ENCODE results near the gene RNF151. TPM values are rescaled to one million over a fixed set of nuclear protein-coding genes. Genes with fewer than 3 reads are reported as not detected.

The RNF151 gene
- polyA plus RNA-seq, 1 donor from 2014 or later = not detected

- no peaks in the 10 kb centered on the region for H3K9me3 ChIP-seq (ENCODE audit: low read length)
- H3K27me3 ChIP-seq (ENCODE audit: insufficient read depth, low read depth, low read length) = no peaks in the 10 kb centered on the region
- H3K79me2 ChIP-seq (replicated peaks; ENCODE audit: insufficient read depth, low read length) = peaks cover 18% of the 10 kb centered on the region
- no peak overlapping the region for H2AFZ ChIP-seq (ENCODE audit: low read depth, low read length)
- no peaks in the 10 kb centered on the region for H3F3A ChIP-seq (ENCODE audit: insufficient read depth, low read length, poor library complexity, severe bottlenecking)
- H3K27ac ChIP-seq (ENCODE audit: low read length) = no peak overlapping the region
- no peak for TF ChIP-seq EZH2 (IDR thresholded peaks at IDR 0.05; ENCODE audit: borderline replicate concordance, insufficient read depth, low read length, poor library complexity, severe bottlenecking)
- no peak for TF ChIP-seq CTCF (IDR thresholded peaks at IDR 0.05; ENCODE audit: poor library complexity, severe bottlenecking)
- no peak for TF ChIP-seq TAF1 (IDR thresholded peaks at IDR 0.05; ENCODE audit: low read depth)
- TF ChIP-seq SMC3 (conservative IDR thresholded peaks at IDR 0.05; ENCODE audit: poor library complexity) = no peak
- TF ChIP-seq POLR2AphosphoS5 (IDR thresholded peaks at IDR 0.05) = no peak
- no peak for TF ChIP-seq MXI1 (conservative IDR thresholded peaks at IDR 0.05; ENCODE audit: poor library complexity, severe bottlenecking)
- no peak for TF ChIP-seq EP300 (conservative IDR thresholded peaks at IDR 0.05; ENCODE audit: poor library complexity, severe bottlenecking)
- no peak for TF ChIP-seq RAD21 (conservative IDR thresholded peaks at IDR 0.05)
- TF ChIP-seq, protein P1, sequence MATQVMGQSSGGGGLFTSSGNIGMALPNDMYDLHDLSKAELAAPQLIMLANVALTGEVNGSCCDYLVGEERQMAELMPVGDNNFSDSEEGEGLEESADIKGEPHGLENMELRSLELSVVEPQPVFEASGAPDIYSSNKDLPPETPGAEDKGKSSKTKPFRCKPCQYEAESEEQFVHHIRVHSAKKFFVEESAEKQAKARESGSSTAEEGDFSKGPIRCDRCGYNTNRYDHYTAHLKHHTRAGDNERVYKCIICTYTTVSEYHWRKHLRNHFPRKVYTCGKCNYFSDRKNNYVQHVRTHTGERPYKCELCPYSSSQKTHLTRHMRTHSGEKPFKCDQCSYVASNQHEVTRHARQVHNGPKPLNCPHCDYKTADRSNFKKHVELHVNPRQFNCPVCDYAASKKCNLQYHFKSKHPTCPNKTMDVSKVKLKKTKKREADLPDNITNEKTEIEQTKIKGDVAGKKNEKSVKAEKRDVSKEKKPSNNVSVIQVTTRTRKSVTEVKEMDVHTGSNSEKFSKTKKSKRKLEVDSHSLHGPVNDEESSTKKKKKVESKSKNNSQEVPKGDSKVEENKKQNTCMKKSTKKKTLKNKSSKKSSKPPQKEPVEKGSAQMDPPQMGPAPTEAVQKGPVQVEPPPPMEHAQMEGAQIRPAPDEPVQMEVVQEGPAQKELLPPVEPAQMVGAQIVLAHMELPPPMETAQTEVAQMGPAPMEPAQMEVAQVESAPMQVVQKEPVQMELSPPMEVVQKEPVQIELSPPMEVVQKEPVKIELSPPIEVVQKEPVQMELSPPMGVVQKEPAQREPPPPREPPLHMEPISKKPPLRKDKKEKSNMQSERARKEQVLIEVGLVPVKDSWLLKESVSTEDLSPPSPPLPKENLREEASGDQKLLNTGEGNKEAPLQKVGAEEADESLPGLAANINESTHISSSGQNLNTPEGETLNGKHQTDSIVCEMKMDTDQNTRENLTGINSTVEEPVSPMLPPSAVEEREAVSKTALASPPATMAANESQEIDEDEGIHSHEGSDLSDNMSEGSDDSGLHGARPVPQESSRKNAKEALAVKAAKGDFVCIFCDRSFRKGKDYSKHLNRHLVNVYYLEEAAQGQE (IDR thresholded peaks at IDR 0.05; ENCODE audit: borderline replicate concordance) = no peak
- H3K9me2 ChIP-seq (ENCODE audit: insufficient read depth, low read length) = no peaks in the 10 kb centered on the region
- H3K36me3 ChIP-seq (ENCODE audit: insufficient read depth, low read length) = no peaks in the 10 kb centered on the region
- no peak overlapping the region for H3K4me2 ChIP-seq (ENCODE audit: low read length)
- H3K9ac ChIP-seq (ENCODE audit: low read length) = peak overlapping the region; percentile 96
- no peaks in the 10 kb centered on the region for H4K20me1 ChIP-seq (ENCODE audit: insufficient read depth)
- peak overlapping the region; percentile 97 for H3K4me3 ChIP-seq (ENCODE audit: low read length)
Measured at GRCh38 chr16:1960665-1961630, 5.7 kb upstream of the RNF151 start.

DNA sequence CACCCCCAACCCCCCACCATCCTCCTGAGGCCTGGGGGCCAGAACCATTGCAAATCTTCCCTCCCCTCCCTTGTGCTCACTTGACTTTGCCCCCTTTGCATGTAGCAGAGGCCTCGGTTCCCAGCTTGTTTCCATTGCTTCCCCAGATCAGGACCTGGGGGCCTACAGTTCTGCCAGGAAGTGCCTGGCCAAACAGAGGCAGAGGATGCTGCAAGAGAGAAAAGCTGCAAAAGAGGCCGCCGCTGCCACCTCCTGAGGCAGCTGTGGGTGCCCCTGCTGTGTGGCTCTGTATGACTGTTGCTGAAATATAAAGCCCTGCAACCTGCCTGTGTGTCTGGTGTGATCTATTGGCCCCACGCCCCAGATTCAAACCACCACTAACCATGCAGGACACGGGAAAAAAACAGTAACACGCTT lies 5.0 kb upstream of the RNF151 start:
- H3K9me2 ChIP-seq (ENCODE audit: insufficient read depth, low read length) = no peaks in the 10 kb centered on the region
- H3K79me2 ChIP-seq (replicated peaks; ENCODE audit: insufficient read depth, low read length) = peaks cover 19% of the 10 kb centered on the region
- H3K9ac ChIP-seq (ENCODE audit: low read length) = no peak overlapping the region
- TF ChIP-seq RAD21 (conservative IDR thresholded peaks at IDR 0.05) (no peak), EP300 (conservative IDR thresholded peaks at IDR 0.05; ENCODE audit: poor library complexity, severe bottlenecking) (no peak), EZH2 (IDR thresholded peaks at IDR 0.05; ENCODE audit: borderline replicate concordance, insufficient read depth, low read length, poor library complexity, severe bottlenecking) (no peak), CTCF (IDR thresholded peaks at IDR 0.05; ENCODE audit: poor library complexity, severe bottlenecking) (no peak), SMC3 (conservative IDR thresholded peaks at IDR 0.05; ENCODE audit: poor library complexity) (no peak), POLR2AphosphoS5 (IDR thresholded peaks at IDR 0.05) (no peak), MXI1 (conservative IDR thresholded peaks at IDR 0.05; ENCODE audit: poor library complexity, severe bottlenecking) (no peak)
- TF ChIP-seq, protein P1 (IDR thresholded peaks at IDR 0.05; ENCODE audit: borderline replicate concordance) = no peak
- H4K20me1 ChIP-seq (ENCODE audit: insufficient read depth) = no peaks in the 10 kb centered on the region
- H3K4me2 ChIP-seq (ENCODE audit: low read length) = no peak overlapping the region
- H2AFZ ChIP-seq (ENCODE audit: low read depth, low read length) = no peak overlapping the region
- H3K4me3 ChIP-seq (ENCODE audit: low read length) = no peak overlapping the region
- no peaks in the 10 kb centered on the region for H3F3A ChIP-seq (ENCODE audit: insufficient read depth, low read length, poor library complexity, severe bottlenecking)
- no peaks in the 10 kb centered on the region for H3K27me3 ChIP-seq (ENCODE audit: insufficient read depth, low read depth, low read length)
- H3K27ac ChIP-seq (ENCODE audit: low read length) = no peak overlapping the region
- no peaks in the 10 kb centered on the region for H3K9me3 ChIP-seq (ENCODE audit: low read length)
- H3K36me3 ChIP-seq (ENCODE audit: insufficient read depth, low read length) = no peaks in the 10 kb centered on the region

All from neural cell (in vitro differentiated cells).